Neutrophil (primary cell): Measurements from ENCODE around the gene SLC35B4.

Source experiments
- H3K27ac ChIP-seq: fragments of 200-600 bp; sonication (generic); 2 replicates; pipeline ENCODE4 v1.5.1; 2016; ENCODE audit warnings: mild to moderate bottlenecking, moderate library complexity
- H3K27me3 ChIP-seq: fragments of 200-600 bp; sonication (generic); 2 replicates; pipeline ENCODE4 v1.6.0; 2016; ENCODE audit warnings: mild to moderate bottlenecking
- H3K36me3 ChIP-seq: fragments of 200-600 bp; sonication (generic); 2 replicates; pipeline ENCODE4 v1.5.1; 2017
- H3K4me1 ChIP-seq, 2 experiments: fragments of 200-600 bp in 1 of 2; sonication (generic) in 1 of 2; 1 replicate in 1 of 2; 2 replicates in 1 of 2; pipeline versions ENCODE4 v1.5.1 to v1.6.1; 2013 to 2016; ENCODE audit warnings: low read depth in 1 of 2, low read length in 1 of 2, mild to moderate bottlenecking in 1 of 2, moderate library complexity in 1 of 2; ENCODE audit not compliant: control insufficient read depth in 1 of 2, insufficient read depth in 1 of 2
- H3K4me3 ChIP-seq, 2 experiments: fragments of 200-600 bp in 1 of 2; sonication (generic) in 1 of 2; 1 replicate in 1 of 2; 2 replicates in 1 of 2; pipeline ENCODE4 v1.5.1; 2013 to 2016; ENCODE audit warnings: low read depth in 1 of 2, low read length in 1 of 2, mild to moderate bottlenecking in 1 of 2, moderate library complexity in 1 of 2
- H3K9me3 ChIP-seq: fragments of 200-600 bp; sonication (generic); 2 replicates; pipeline ENCODE4 v1.5.1; 2016
- CTCF ChIP-seq: fragments of 200-600 bp; sonication (generic); IDR thresholded peaks from 2 replicates; pipeline ENCODE4 v1.5.1; 2016; ENCODE audit warnings: antibody characterized with exemption

The SLC35B4 gene

GRCh38 chr7:134316539-134317344 is at the start of gene SLC35B4:
Gene SLC35B4, minus strand, starts transcription at chr7:134316930. Its CDS starts 179 bp downstream, at chr7:134316751.
- Histone ChIP-seq H3K4me3 (peak within 1 kb of the TSS; percentile 75 to 76), H3K9me3 (no peaks in the 10 kb centered on the region), H3K27ac (no peak within 1 kb of the TSS), H3K27me3 (peaks cover 16% of the 10 kb centered on the region), H3K36me3 (no peaks in the 10 kb centered on the region), H3K4me1 (peaks cover 4 to 5% of the 10 kb centered on the region in 2 experiments)
- TF ChIP-seq CTCF, result no peak

- no peak overlapping the region for H3K27ac ChIP-seq
- H3K4me3 ChIP-seq, result no peak overlapping the region
- H3K27me3 ChIP-seq, result no peaks in the 10 kb centered on the region
- H3K9me3 ChIP-seq, result no peaks in the 10 kb centered on the region
- H3K36me3 ChIP-seq, result no peaks in the 10 kb centered on the region
- no peaks in the 10 kb centered on the region for H3K4me1 ChIP-seq
- no peak for TF ChIP-seq CTCF
These were observed 49.8 kb upstream of the SLC35B4 start for GRCh38 chr7:134366481-134366880.

GRCh38 chr7:134365341-134366054 is 48.8 kb upstream of the SLC35B4 start:
- TF ChIP-seq CTCF, result no peak
- no peak overlapping the region for H3K27ac ChIP-seq
- H3K4me3 ChIP-seq, result no peak overlapping the region
- H3K27me3 ChIP-seq, result no peaks in the 10 kb centered on the region
- no peaks in the 10 kb centered on the region for H3K4me1 ChIP-seq
- no peaks in the 10 kb centered on the region for H3K9me3 ChIP-seq
- no peaks in the 10 kb centered on the region for H3K36me3 ChIP-seq

GRCh38 chr7:134364619-134365037 is 47.9 kb upstream of the SLC35B4 start:
- Histone ChIP-seq H3K36me3 (no peaks in the 10 kb centered on the region), H3K4me3 (no peak overlapping the region), H3K27me3 (peaks cover 4% of the 10 kb centered on the region), H3K9me3 (no peaks in the 10 kb centered on the region), H3K4me1 (no peaks in the 10 kb centered on the region), H3K27ac (no peak overlapping the region)
- TF ChIP-seq CTCF, result no peak

- Histone ChIP-seq H3K27ac (no peak overlapping the region), H3K36me3 (no peaks in the 10 kb centered on the region), H3K27me3 (peaks cover 4% of the 10 kb centered on the region), H3K4me3 (no peak overlapping the region), H3K9me3 (no peaks in the 10 kb centered on the region), H3K4me1 (no peaks in the 10 kb centered on the region)
- no peak for TF ChIP-seq CTCF
These were observed 46.1 kb upstream of the SLC35B4 start for GRCh38 chr7:134362587-134363483.
